Measurements from ENCODE around the gene HELZ. TPM values are rescaled to one million over a fixed set of nuclear protein-coding genes. Genes with fewer than 3 reads are reported as not detected.

HELZ gene
- total and polyA plus RNA-seq, 8 donors: 27.2 to 64.6 (median 37.3) TPM

DNA sequence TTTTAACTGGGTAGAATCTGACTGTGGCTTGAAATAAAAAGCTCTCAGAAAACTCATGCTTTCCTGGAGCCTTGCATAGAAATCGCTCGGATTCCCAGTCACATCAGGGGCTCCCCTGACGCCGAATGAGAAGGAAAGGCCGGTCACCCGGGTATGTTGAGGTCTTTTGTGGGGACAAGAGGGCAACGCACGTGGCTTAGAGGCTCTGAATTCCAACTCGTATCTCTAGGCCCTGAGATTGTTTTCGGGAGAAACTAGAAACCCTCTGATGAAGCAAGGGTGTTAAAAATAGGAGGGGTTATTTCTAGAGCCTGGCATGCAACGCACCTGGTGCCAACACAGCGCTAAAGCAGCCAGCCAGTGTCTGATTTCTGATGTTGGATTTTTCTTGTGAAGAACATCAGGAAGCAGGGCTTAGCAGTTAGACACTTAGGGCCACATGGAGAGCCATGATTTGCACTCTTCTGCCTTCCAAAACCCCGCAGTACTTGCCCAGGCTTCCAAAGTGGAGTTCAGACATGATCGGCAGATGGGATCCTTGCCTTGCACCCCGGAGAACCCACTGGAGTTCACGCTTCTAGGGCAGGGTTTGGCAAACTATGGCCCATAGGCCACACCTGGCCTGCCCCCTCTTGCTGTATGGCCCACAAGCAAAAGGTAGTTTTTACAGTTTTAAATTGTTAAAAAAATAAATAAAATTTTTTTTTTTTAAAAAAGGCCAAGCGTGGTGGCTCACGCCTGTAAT, 188.1 kb downstream of the HELZ start:
- no peak overlapping the region for H3K4me3 ChIP-seq
- ATAC-seq (no peak), DNase-seq (no peak)
- H3K4me1 ChIP-seq: no peaks in the 10 kb centered on the region
- TF ChIP-seq, protein P1, sequence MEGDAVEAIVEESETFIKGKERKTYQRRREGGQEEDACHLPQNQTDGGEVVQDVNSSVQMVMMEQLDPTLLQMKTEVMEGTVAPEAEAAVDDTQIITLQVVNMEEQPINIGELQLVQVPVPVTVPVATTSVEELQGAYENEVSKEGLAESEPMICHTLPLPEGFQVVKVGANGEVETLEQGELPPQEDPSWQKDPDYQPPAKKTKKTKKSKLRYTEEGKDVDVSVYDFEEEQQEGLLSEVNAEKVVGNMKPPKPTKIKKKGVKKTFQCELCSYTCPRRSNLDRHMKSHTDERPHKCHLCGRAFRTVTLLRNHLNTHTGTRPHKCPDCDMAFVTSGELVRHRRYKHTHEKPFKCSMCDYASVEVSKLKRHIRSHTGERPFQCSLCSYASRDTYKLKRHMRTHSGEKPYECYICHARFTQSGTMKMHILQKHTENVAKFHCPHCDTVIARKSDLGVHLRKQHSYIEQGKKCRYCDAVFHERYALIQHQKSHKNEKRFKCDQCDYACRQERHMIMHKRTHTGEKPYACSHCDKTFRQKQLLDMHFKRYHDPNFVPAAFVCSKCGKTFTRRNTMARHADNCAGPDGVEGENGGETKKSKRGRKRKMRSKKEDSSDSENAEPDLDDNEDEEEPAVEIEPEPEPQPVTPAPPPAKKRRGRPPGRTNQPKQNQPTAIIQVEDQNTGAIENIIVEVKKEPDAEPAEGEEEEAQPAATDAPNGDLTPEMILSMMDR (IDR thresholded peaks at IDR 0.05): no peak
- H3K27ac ChIP-seq: no peak overlapping the region
- intact Hi-C loops (cut with DNase I): no loop called here
- H3K9me3 ChIP-seq: no peaks in the 10 kb centered on the region
- no peaks in the 10 kb centered on the region for H3K27me3 ChIP-seq
- no peaks in the 10 kb centered on the region for H3K36me3 ChIP-seq

DNA sequence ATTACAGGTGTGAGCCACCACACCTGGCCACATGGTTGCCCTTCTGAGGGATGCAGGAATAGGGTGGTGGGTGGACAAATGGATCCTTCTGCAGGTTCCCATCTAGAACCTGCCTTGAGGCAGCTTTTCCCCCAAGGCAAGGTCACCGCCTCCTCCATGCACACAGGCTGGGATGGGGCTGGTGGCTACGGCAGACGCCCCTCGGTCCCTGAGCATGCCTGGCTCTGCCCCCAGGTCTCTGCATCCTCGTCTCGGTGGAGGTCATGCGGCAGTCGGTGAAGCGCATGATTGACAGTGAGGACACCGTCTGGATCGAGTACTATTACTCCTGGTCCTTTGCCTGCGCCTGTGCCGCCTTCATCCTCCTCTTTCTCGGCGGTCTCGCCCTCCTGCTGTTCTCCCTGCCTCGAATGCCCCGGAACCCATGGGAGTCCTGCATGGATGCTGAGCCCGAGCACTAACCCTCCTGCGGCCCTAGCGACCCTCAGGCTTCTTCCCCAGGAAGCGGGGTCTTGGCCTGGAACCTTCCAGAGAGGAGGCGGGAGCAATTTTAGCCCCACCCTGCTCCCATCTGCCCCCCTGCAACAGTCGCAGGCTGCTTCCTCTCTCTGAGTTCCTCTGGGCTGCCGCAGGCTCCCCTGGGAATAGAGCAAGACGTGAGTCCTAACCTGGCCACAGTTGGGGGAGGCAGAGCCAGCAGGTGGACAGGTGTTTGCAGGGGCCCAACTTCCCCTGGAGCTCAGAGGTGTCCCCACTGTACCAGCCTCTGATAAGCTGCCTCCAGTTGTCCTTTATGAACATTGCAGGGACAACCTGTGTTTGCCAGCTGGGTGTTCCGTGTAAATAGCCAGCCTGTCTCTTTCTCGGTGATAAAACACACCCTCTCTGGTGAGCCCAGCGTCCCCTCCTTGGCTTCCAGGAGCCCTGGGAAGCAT, 188.9 kb downstream of the HELZ start:
- Histone ChIP-seq H3K27ac (no peak overlapping the region), H3K9me3 (no peaks in the 10 kb centered on the region), H3K4me3 (no peak overlapping the region), H3K36me3 (no peaks in the 10 kb centered on the region), H3K27me3 (no peaks in the 10 kb centered on the region), H3K4me1 (no peaks in the 10 kb centered on the region)
- ATAC-seq (no peak), DNase-seq (no peak)
- intact Hi-C loops (cut with DNase I): no loop called here
- TF ChIP-seq, protein P1 (IDR thresholded peaks at IDR 0.05): no peak

DNA sequence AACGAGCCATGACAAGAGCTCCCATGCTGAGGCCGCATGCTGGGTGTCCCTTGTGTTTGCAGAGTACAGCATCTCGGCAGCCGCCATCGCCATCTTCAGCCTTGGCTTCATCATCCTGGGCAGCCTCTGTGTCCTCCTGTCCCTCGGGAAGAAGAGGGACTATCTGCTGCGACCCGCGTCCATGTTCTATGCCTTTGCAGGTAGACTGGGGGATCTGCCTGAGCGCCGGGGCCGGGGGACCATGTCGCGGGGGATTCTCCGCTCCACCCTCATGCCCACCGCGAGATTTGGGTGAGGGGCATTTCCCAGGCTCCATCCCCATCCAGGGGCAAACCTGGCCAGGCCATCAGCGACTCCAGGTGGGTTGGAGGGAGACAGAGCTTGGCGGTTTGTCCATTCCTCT, 190.0 kb downstream of the HELZ start:
- ATAC-seq (no peak), DNase-seq (no peak)
- Histone ChIP-seq H3K4me1 (no peaks in the 10 kb centered on the region), H3K9me3 (peaks cover 0 to under 1% of the 10 kb centered on the region in 2 donors), H3K27me3 (no peaks in the 10 kb centered on the region), H3K4me3 (no peak overlapping the region), H3K27ac (no peak overlapping the region), H3K36me3 (no peaks in the 10 kb centered on the region)
- intact Hi-C loops (cut with DNase I): no loop called here
- TF ChIP-seq, protein P1 (IDR thresholded peaks at IDR 0.05): no peak

GRCh38 chr17:67054608-67055007, 190.4 kb downstream of the HELZ start:
- Histone ChIP-seq H3K27me3 (no peaks in the 10 kb centered on the region), H3K27ac (no peak overlapping the region), H3K4me3 (no peak overlapping the region), H3K4me1 (no peaks in the 10 kb centered on the region), H3K9me3 (peaks cover 0 to 5% of the 10 kb centered on the region in 2 donors), H3K36me3 (no peaks in the 10 kb centered on the region)
- no peak for DNase-seq
- intact Hi-C loops (cut with DNase I): no loop called here
- no peak for ATAC-seq
- TF ChIP-seq, protein P1 (IDR thresholded peaks at IDR 0.05): no peak

GRCh38 chr17:67054011-67054591, 190.9 kb downstream of the HELZ start:
- intact Hi-C loops (cut with DNase I): no loop called here
- no peaks in the 10 kb centered on the region for H3K4me1 ChIP-seq
- TF ChIP-seq, protein P1 (IDR thresholded peaks at IDR 0.05): no peak

More at GRCh38 chr17:67054011-67054591, 190.9 kb downstream of the HELZ start:
- Histone ChIP-seq H3K27me3 (no peaks in the 10 kb centered on the region), H3K36me3 (no peaks in the 10 kb centered on the region), H3K27ac (no peak overlapping the region), H3K4me3 (no peak overlapping the region), H3K9me3 (peaks cover 0 to 10% of the 10 kb centered on the region in 2 donors)
- ATAC-seq: no peak
- DNase-seq: peak in 1 of 4 donors; percentile 3

Measured in left lung (tissue), 10 donors.